Right atrium auricular region (tissue), 2 donors: Measurements from ENCODE around the gene SRGAP1. TPM values are rescaled to one million over a fixed set of nuclear protein-coding genes. Genes with fewer than 3 reads are reported as not detected.

Experiments used
- DNase-seq: peaks from one replicate; pipeline ENCODE4 v3.0.0-alpha.2; 2019; ENCODE audit warnings: low spot score
- H3K27ac ChIP-seq, 2 donors: fragments of 200-600 bp; sonication (generic); 1 replicate in 1 of 2; 2 replicates in 1 of 2; pipeline ENCODE4 v1.5.1; 2016 to 2019
- H3K27me3 ChIP-seq, 2 donors: fragments of 200-600 bp; sonication (generic); one replicate each; pipeline versions ENCODE4 v1.5.1 to v1.6.0; 2017 to 2019
- H3K36me3 ChIP-seq: fragments of 200-600 bp; sonication (generic); one replicate; pipeline ENCODE4 v1.5.1; 2016
- H3K4me1 ChIP-seq, 2 donors: fragments of 200-600 bp; sonication (generic); one replicate each; pipeline versions ENCODE4 v1.5.1 to v1.6.0; 2017 to 2019
- H3K4me3 ChIP-seq, 2 donors: fragments of 200-600 bp; sonication (generic); 1 replicate in 1 of 2; 2 replicates in 1 of 2; pipeline ENCODE4 v1.5.1; 2017 to 2019; ENCODE audit warnings: mild to moderate bottlenecking in 1 of 2, moderate library complexity in 1 of 2
- H3K9me3 ChIP-seq, 2 donors: fragments of 200-600 bp; sonication (generic); one replicate each; pipeline ENCODE4 v1.5.1; 2019
- total RNA-seq, 2 donors: library from RNA; depleted of rRNA; stranded (reverse); fragments of >200 nt; gene quantifications; one replicate each; pipeline ENCODE4 v1.1.0, GENCODE V29; 2016
- TF ChIP-seq, protein P1 (sequence below), 2 donors: fragments of 200-600 bp; sonication (generic); IDR thresholded peaks; one replicate each; pipeline ENCODE4 v1.5.1; 2019; ENCODE audit warnings: antibody characterized with exemption in 2 of 2

SRGAP1 gene
- total RNA-seq, 2 donors from 2014 or later: 1.4 to 3.3 TPM

DNA sequence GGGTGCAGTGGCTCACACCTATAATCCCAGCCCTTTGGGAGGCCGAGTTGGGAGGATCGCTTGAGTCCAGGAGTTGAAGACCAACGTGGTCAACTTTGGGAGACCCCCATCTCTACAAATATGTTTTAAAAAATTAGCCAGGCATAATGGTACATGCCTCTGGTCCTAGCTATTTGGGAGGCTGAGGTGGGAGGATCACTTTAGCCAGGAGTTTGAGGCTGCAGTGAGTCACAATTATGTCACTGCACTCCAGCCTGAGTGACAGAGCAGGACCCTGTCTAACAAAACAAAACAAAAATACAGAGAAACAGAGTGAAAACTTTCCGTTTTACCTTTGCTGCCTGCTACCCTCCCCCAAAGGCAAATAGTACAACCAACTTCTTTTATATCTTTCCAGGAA, 60.2 kb downstream of the SRGAP1 start:
- Histone ChIP-seq H3K4me1 (no peaks in the 10 kb centered on the region), H3K4me3 (no peak overlapping the region), H3K27ac (no peak overlapping the region), H3K27me3 (no peaks in the 10 kb centered on the region), H3K9me3 (peaks cover 0 to 3% of the 10 kb centered on the region in 2 donors), H3K36me3 (no peaks in the 10 kb centered on the region)
- no peak for DNase-seq
- TF ChIP-seq, protein P1, sequence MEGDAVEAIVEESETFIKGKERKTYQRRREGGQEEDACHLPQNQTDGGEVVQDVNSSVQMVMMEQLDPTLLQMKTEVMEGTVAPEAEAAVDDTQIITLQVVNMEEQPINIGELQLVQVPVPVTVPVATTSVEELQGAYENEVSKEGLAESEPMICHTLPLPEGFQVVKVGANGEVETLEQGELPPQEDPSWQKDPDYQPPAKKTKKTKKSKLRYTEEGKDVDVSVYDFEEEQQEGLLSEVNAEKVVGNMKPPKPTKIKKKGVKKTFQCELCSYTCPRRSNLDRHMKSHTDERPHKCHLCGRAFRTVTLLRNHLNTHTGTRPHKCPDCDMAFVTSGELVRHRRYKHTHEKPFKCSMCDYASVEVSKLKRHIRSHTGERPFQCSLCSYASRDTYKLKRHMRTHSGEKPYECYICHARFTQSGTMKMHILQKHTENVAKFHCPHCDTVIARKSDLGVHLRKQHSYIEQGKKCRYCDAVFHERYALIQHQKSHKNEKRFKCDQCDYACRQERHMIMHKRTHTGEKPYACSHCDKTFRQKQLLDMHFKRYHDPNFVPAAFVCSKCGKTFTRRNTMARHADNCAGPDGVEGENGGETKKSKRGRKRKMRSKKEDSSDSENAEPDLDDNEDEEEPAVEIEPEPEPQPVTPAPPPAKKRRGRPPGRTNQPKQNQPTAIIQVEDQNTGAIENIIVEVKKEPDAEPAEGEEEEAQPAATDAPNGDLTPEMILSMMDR (IDR thresholded peaks at IDR 0.05): no peak

DNA sequence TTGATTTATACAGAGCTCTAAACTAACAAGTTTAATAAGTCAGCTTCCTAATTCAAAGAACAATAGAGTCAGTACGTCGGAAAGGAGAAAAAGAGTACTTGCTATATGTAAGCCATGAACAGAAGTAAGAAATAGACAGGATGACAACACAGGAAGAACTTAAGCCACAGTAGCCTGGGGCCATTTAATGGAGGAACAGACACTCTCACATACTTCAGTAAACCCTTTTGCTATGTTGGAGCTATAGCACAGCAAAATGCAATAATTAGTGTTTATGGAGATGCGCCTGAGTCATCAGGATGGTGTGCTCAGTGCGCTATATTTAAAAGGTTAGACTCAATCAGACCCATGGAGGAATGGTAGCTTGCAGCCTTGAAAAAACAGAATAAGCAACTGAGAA, 61.0 kb downstream of the SRGAP1 start:
- DNase-seq: no peak
- no peaks in the 10 kb centered on the region for H3K36me3 ChIP-seq
- no peaks in the 10 kb centered on the region for H3K4me1 ChIP-seq
- no peak overlapping the region for H3K4me3 ChIP-seq
- no peak overlapping the region for H3K27ac ChIP-seq
- H3K27me3 ChIP-seq: no peaks in the 10 kb centered on the region
- H3K9me3 ChIP-seq: peaks cover 0 to 3% of the 10 kb centered on the region in 2 donors
- TF ChIP-seq, protein P1 (IDR thresholded peaks at IDR 0.05): no peak

DNA sequence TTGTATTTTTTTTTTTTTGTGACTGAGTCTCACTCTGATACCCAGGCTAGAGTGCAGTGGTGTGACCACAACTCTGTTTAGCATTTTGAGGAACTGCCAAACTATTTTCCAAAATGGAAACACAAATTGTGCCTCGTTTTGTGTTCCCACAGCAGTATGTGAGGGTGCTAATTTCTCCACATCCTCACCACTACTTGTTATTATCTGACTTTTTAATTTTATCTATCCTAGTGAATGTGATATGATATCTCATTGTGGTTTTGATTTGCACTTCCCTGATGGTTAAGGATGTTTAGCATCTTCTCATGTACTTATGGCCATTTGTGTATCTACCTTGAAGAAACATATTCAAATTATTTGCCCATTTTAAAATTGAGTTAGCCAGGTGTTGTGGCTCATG, 62.4 kb downstream of the SRGAP1 start:
- Histone ChIP-seq H3K9me3 (peaks cover 0 to 3% of the 10 kb centered on the region in 2 donors), H3K4me3 (no peak overlapping the region), H3K27me3 (no peaks in the 10 kb centered on the region), H3K27ac (no peak overlapping the region), H3K36me3 (no peaks in the 10 kb centered on the region), H3K4me1 (peaks cover 0 to 7% of the 10 kb centered on the region in 2 donors)
- TF ChIP-seq, protein P1 (IDR thresholded peaks at IDR 0.05): no peak
- DNase-seq: no peak

DNA sequence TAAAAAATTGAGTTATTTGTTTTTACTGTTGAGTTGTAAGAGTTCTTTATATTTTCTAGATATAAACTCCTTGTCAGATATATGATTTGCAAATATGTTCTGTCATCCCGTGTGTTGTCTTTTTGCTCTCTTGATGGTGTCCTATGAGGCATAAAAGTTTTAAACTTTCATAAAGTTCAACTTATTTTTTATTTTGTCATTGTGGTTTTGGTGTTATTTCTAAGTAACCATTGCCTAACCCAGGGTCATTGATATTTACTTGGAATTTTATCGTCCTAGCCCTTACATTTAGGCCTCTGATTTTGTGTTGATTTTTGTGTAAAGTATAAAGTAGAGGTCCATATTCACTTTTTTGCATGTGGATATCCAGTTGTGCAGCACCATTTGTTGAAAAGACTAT, 63.1 kb downstream of the SRGAP1 start:
- peaks cover 0 to 10% of the 10 kb centered on the region in 2 donors for H3K4me1 ChIP-seq
- DNase-seq: no peak
- no peaks in the 10 kb centered on the region for H3K36me3 ChIP-seq
- no peak overlapping the region for H3K27ac ChIP-seq
- TF ChIP-seq, protein P1 (IDR thresholded peaks at IDR 0.05): no peak
- H3K4me3 ChIP-seq: no peak overlapping the region
- peaks cover 0 to 3% of the 10 kb centered on the region in 2 donors for H3K9me3 ChIP-seq
- no peaks in the 10 kb centered on the region for H3K27me3 ChIP-seq

DNA sequence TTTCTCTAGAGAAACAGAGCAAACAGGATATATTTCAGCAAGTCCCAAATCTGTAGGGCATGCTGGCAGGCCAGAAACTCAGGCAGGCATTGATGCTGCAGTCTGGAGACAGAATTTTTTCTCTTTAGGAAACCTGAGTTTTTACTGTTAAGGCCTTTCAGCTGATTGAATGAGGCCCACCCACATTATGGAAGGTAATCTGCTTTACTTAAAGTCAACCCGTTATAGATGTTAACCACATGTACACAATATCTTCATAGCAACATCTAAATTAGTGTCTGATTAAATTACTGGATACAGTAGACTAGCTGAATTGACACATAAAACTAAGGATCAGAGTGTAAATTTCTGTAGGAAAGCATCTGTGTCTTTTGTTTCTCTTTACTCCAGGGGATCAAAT, 65.2 kb downstream of the SRGAP1 start:
- no peak for DNase-seq
- Histone ChIP-seq H3K9me3 (peaks cover 0 to 3% of the 10 kb centered on the region in 2 donors), H3K4me1 (peaks cover 0 to 14% of the 10 kb centered on the region in 2 donors), H3K4me3 (no peak overlapping the region), H3K27ac (no peak overlapping the region), H3K27me3 (no peaks in the 10 kb centered on the region), H3K36me3 (no peaks in the 10 kb centered on the region)
- TF ChIP-seq, protein P1 (IDR thresholded peaks at IDR 0.05): no peak

DNA sequence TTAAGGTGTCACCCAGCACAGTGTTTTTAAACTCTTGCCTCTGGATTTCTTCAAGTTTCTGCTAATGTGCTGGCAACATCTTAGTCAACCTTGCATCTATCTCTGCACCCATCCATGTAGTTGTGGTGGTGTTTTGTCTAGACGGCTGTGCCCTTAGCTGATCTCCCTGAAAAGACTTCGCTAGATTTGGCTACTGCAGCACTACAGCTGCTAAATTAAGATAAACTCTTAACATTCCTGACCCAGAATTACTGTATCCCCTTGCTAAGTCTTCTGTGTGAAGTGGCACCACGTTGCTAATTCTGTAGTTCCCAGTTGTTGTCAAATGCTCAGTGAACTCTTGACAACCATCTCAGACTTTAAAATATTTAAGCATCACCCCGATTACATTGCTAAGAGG, 66.8 kb downstream of the SRGAP1 start:
- H3K9me3 ChIP-seq: peaks cover 0 to 3% of the 10 kb centered on the region in 2 donors
- H3K27ac ChIP-seq: no peak overlapping the region
- no peak overlapping the region for H3K4me3 ChIP-seq
- H3K4me1 ChIP-seq: peaks cover 0 to 14% of the 10 kb centered on the region in 2 donors
- no peaks in the 10 kb centered on the region for H3K36me3 ChIP-seq
- DNase-seq: no peak
- TF ChIP-seq, protein P1 (IDR thresholded peaks at IDR 0.05): no peak
- no peaks in the 10 kb centered on the region for H3K27me3 ChIP-seq
